ENCODE data around the gene PEMT. TPM values are rescaled to one million over a fixed set of nuclear protein-coding genes. Genes with fewer than 3 reads are reported as not detected.
A peak's percentile ranks its signal among the peaks of the same experiment; 100 is the strongest.

The PEMT gene
- total and polyA plus RNA-seq, 2 of the 8 experiments (the other 6 are each of a cell fraction or from before 2014, with no cell fraction given) = 42.0 to 118 TPM

DNA sequence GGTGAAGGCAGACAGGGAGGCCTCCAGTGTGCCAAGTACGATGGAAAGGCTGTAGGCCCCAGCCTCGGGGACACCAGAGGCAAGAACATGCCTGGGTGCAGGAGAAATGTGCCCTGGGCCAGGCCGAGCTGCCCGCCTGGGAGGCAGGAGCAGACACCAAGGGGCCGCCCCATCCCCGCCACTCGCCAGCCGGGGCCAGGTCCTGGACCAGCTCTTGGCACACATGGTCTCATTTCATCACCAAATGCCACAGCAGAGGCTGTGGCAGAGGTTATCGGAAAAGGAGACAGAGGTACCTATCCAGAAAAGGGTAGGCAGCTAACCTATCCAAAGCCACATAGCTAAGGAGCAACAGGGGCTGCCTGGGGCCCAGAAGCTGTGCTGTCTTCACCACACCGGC is 31.3 kb downstream of the PEMT start:
- Histone ChIP-seq H3K79me2 (ENCODE audit: control insufficient read depth in 1 of 2, insufficient read depth in 2 of 2, low read length in 2 of 2) (no peaks in the 10 kb centered on the region), H3K23ac (ENCODE audit: insufficient read length) (no peak overlapping the region), H3K18ac (ENCODE audit: extremely low read depth, low read length) (no peak overlapping the region), H2BK12ac (ENCODE audit: low read depth, low read length) (no peak overlapping the region), H2BK5ac (ENCODE audit: low read depth, low read length) (no peak overlapping the region), H3K4ac (replicated peaks; ENCODE audit: insufficient read length, low read depth, low read length) (no peak overlapping the region), H3K79me1 (ENCODE audit: low read depth, low read length) (no peaks in the 10 kb centered on the region), H3K4me3 (ENCODE audit: extremely low read depth in 1 of 4, insufficient read depth in 2 of 4, low read depth in 3 of 4, low read length in 4 of 4) (no peak overlapping the region), H3K27me3 (replicated peaks in 1 of 4; ENCODE audit: control insufficient read depth in 3 of 4, extremely low read depth in 1 of 4, insufficient read depth in 3 of 4, low read length in 3 of 4) (no peaks in the 10 kb centered on the region), H4K8ac (ENCODE audit: extremely low read depth, insufficient read depth, low read length) (peak overlapping the region; percentile 80; the same call in 1 of the 2 replicates), H2BK120ac (replicated peaks; ENCODE audit: low read depth, low read length) (no peak overlapping the region), H3K23me2 (ENCODE audit: low read depth, low read length) (no peaks in the 10 kb centered on the region), H3K14ac (ENCODE audit: insufficient read length) (no peak overlapping the region), H2AFZ (ENCODE audit: low read length) (no peak overlapping the region), H2BK20ac (ENCODE audit: low read length) (no peak overlapping the region), H3K36me3 (ENCODE audit: control insufficient read depth in 2 of 4, insufficient read depth in 4 of 4, low read length in 3 of 4) (no peaks in the 10 kb centered on the region), H3K4me2 (ENCODE audit: insufficient read depth in 1 of 2, low read depth in 2 of 2, low read length in 2 of 2) (no peak overlapping the region), H3K4me1 (replicated peaks in 1 of 4; ENCODE audit: control insufficient read depth in 3 of 4, insufficient read depth in 4 of 4, low read length in 3 of 4) (peaks cover 0 to 7% (median 4%) of the 10 kb centered on the region in 4 experiments; a peak in 5 of 7 replicates), H4K91ac (replicated peaks; ENCODE audit: insufficient read length, low read length) (no peak overlapping the region), H3K9me3 (ENCODE audit: insufficient read depth in 2 of 2, low read depth in 1 of 2, low read length in 1 of 2) (no peaks in the 10 kb centered on the region), H4K5ac (ENCODE audit: insufficient read length, low read depth, low read length) (no peak overlapping the region), H2BK15ac (ENCODE audit: low read length) (no peak overlapping the region; the same call in 1 of the 2 replicates), H2AK5ac (ENCODE audit: low read depth, low read length) (no peak overlapping the region), H3K9ac (replicated peaks in 1 of 4; ENCODE audit: extremely low read depth in 1 of 4, low read depth in 3 of 4, low read length in 3 of 4) (no peak overlapping the region), H4K20me1 (replicated peaks in 1 of 2; ENCODE audit: control insufficient read depth in 1 of 2, insufficient read depth in 2 of 2, low read length in 2 of 2) (peaks cover 0 to 1% of the 10 kb centered on the region in 2 experiments), H3K27ac (ENCODE audit: low read depth, low read length) (no peak overlapping the region), H3K56ac (replicated peaks; ENCODE audit: insufficient read length, low read depth, low read length) (no peak overlapping the region)
- FAIRE-seq = no peak
- no peak for DNase-seq (ENCODE audit: low read depth in 1 of 2, low spot score in 2 of 2)
- ChIA-PET CTCF (ENCODE audit: partially characterized antibody) (interaction anchor here (0.9 to 4.9 kb wide), 6 partner anchors 8 to 63 kb away, joined by 3 to 29 read pairs (median 4); no protein-coding TSS in a partner anchor), POLR2A (ENCODE audit: partially characterized antibody) (interaction anchor here (0.6 to 1.1 kb wide), 2 partner anchors 63 to 420 kb away, joined by 3 to 4 read pairs; no protein-coding TSS in a partner anchor)
- 93% methylated on average over 9 of the region's 10 CpGs; no CpG with 5 or more reads in 1 of the 2 experiments for WGBS, 2 experiments (ENCODE audit: extremely low coverage in 1 of 2, insufficient coverage in 1 of 2, insufficient read length in 1 of 2, insufficient replicate concordance in 2 of 2, low coverage in 1 of 2, low lambda C conversion rate in 2 of 2, missing lambda C conversion rate in 1 of 2)
- no peak for TF ChIP-seq CBX8 (IDR thresholded peaks at IDR 0.05; ENCODE audit: borderline replicate concordance, low read depth, low read length)
- no peak for TF ChIP-seq MAFK (IDR thresholded peaks at IDR 0.05; ENCODE audit: low read depth, low read length)
- TF ChIP-seq RAD21 (IDR thresholded peaks at IDR 0.05 in 1 of 2, conservative IDR thresholded peaks at IDR 0.05 in 1 of 2; ENCODE audit: low read depth in 2 of 2, low read length in 2 of 2) = no peak
- TF ChIP-seq TAF7 (optimal IDR thresholded peaks at IDR 0.05; ENCODE audit: borderline replicate concordance, low read depth, low read length) = no peak
- no peak for TF ChIP-seq HDAC2 (IDR thresholded peaks at IDR 0.05; ENCODE audit: borderline replicate concordance in 1 of 2, low read depth in 2 of 2, low read length in 2 of 2)
- TF ChIP-seq RBBP5 (IDR thresholded peaks at IDR 0.05; ENCODE audit: borderline replicate concordance, low read depth, low read length) = no peak
- TF ChIP-seq RNF2 (IDR thresholded peaks at IDR 0.05; ENCODE audit: borderline replicate concordance, low read depth, low read length, missing control alignments, poor library complexity, severe bottlenecking) = no peak
- no peak for TF ChIP-seq NANOG (IDR thresholded peaks at IDR 0.05; ENCODE audit: insufficient read depth, low read depth, low read length, poor library complexity, severe bottlenecking)
- no peak for TF ChIP-seq SUZ12 (IDR thresholded peaks at IDR 0.05; ENCODE audit: low read length)
- TF ChIP-seq, protein P1, sequence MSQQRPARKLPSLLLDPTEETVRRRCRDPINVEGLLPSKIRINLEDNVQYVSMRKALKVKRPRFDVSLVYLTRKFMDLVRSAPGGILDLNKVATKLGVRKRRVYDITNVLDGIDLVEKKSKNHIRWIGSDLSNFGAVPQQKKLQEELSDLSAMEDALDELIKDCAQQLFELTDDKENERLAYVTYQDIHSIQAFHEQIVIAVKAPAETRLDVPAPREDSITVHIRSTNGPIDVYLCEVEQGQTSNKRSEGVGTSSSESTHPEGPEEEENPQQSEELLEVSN (IDR thresholded peaks at IDR 0.05) = no peak
- no peak for TF ChIP-seq CREB1 (IDR thresholded peaks at IDR 0.05)

Data from H1 (cell line).